Measurements from ENCODE around the gene DCUN1D5.
A peak's percentile ranks its signal among the peaks of the same experiment; 100 is the strongest.

The DCUN1D5 gene

DNA sequence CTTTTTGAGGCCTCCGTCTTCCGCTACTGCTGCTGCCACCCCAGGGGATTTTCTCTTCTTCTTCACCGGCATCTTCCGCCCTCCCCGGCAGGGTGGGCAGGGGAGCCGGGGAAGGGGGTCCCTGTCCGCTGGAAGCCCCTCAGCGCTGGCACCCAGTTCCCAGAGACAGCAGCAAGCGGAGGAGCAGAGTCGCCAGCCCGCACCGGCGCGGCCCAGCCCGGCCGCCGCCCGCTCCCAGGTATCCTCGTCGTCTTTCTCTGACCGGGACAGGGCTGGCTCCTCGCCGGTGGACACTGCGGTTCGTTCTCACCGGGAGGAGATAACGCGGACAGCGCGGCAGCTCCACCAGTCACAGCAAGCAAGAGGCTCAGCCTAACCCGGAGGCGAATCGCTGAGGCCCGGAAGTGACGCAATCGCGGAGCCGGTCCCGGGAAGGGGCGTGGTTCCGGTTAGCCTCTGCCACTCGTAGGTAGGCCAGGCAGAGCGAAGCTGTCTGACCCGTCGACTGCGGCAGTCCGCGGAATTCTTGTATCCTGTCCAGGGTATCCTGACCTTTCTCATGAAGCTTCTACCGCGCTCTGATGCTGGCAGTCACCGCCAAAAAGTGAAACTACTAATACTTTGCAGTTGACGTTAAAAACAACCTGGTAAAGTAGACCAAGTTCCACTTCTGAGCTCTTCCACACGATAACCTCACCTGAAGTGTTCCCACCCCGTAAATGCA lies at the start of gene DCUN1D5:
Gene DCUN1D5 (minus strand): TSS at position 360 of the 724 bp plus-strand sequence. CDS start 288 bp downstream, at position 72.
- peak; percentile 95 for DNase-seq

DNA sequence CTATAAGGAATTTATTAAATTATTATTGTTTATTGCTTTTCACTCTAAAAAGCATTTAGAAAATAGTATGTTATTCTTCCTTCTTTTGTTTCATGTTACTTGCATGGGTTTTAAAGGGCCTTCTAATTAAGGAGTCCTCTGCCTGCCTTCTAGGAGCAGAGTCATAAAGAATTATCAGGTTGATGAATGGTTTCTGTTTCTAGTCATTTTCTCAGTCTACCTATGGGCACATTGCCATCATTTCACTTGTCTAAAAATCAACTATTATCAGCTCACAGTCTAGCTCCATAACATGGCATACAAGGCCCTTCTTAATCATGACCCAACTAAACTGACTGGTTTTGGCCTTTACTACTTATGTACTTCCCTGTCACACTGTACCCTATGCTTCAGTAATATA lies 33.5 kb upstream of the DCUN1D5 start:
- DNase-seq, result no peak

DNA sequence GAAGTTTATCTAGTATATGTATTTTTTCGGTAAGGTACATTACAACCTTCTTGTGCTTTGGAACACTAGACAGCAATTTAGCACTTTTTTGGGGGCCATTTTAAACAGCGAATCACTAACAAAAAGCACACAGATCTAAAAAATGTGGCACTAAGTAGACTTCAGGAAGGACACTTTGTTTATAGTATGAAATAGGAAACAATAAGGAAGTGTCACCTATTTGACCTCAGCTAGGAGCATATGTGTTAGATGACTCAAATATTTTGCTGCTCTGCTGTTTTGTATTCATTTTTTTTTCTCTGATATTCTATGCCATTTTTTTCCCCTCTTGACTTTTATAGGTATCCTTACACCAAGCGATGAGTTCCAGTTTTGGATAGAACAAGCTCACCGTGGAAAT lies 22.9 kb upstream of the DCUN1D5 start:
- no peak for DNase-seq

DNA sequence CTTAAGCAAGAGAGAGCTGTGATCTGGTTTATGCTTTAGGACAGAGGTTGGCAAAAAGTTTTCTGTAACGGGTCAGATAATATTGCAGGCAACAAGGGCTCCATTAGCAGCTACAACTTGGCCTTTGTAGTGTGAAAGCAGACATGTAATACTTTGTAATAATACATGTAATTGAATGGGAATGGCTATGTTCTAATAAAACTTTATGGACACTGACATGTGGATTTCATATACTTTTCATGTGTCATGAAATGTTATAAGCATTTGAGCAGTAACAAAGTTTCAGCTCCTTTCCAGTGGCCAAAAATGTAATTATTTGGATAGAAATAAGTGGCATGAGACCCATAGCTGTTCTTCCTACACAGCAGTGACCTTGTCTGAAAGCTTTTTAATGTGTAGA lies 20.4 kb upstream of the DCUN1D5 start:
- DNase-seq, result no peak

DNA sequence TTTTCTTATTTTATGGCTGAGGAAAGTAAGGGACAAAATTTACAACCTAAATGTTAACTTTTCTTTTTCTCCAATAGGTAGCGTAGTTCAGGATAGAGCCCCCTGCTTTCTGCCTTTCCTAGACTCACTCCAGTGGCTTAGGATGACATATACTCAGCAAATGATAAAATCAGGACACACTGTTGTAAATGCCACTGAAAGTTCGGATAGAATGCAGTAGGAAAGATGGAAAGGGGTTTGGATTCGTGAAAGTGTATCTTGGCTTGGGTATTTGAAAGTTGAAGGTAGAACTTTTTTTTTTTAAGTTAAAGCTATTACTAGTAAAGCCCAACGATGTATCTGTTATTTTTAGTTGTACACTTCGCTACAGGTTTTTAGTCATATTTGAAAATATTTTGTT lies 19.4 kb upstream of the DCUN1D5 start:
- DNase-seq, result no peak

DNA sequence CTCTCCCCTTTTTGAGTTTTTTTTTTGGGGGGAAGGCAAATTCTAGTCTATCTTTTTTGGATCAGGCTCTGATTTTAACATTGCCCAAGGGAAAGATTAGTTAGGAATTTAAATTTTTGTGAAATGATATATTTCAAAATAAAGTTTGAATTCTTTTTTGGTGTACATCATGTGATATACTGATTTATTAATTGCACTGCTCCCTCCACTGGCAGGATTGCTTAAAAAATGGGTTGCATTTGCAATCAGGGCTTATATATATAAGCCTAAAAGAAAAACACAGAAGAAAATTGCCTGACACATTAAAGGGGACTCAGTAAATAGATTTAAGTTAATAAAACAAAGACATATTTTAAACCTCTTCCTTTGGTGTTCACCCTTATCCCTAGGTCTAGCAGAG lies 18.4 kb upstream of the DCUN1D5 start:
- DNase-seq, result peak in 1 of 2 donors; percentile 15

DNA sequence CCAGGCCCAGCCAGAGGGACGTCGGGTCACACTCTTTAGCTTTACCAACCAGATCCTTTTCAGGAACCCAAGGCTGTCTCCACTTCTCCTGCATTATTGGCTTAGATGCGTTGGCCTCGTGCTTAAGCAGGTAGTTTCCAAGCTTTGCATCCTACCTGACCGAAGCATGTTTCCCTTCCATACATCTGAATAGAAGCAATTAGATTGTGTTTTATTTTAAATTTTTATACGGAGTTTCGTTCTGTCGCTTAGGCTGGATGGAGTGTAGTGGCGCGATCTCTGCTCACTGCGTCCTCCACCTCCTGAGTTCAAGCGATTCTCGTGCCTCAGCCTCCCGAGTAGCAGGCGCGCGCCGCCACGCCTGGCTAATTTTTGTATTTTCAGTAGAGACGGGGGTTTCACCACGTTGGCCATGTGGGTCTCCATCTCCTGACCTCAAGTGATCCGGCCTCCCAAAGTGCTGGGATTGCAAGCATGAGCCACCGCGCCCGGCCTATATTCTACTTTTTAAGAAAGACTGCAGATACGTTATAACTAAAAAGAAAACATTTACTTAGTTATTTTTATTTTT lies 17.9 kb upstream of the DCUN1D5 start:
- peak in 1 of 2 donors; percentile 4 for DNase-seq

DNA sequence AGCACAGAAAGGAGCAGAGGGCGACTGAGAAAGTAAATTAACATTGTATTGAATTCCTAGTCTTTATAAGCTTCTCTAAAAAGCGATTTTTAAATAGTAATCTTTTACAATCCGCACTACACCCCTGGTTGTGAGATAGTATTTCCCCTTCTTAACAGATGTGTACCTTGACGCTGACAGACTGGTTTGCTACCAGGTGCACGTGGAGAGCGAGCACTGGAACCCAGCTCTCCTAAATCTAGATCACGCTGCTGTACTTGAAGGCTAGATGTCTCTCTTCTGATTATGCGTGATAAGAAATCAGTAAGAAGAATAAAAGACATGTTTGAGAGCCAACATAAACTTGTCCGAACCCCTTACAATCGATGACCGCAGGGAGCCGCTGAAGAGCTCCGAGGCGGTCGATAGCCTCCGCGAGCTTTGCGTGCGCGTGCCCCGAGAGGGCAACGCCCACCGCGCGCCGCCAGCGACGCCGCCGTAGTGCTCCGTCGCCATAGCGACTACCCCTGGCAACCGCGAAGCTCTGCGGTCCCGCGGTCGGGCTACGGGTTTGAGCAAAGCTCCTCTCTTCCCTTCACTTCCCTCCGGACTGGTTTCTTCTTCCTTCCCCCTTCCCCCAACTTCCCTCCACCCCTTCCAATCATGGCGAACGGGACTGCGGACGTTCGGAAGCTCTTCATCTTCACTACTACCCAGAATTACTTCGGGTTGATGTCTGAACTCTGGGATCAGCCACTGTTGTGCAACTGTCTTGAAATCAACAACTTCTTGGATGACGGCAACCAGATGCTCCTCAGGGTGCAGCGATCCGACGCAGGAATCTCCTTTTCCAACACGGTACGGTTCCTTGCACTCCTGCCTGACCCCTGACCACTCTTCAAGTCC lies 17.2 kb upstream of the DCUN1D5 start, which contains the start of gene DYNC2H1:
Gene DYNC2H1 (plus strand): TSS at position 494 of the 885 bp plus-strand sequence. CDS start 149 bp downstream, at position 643.
- DNase-seq, result peak; percentile 87 to 89

DNA sequence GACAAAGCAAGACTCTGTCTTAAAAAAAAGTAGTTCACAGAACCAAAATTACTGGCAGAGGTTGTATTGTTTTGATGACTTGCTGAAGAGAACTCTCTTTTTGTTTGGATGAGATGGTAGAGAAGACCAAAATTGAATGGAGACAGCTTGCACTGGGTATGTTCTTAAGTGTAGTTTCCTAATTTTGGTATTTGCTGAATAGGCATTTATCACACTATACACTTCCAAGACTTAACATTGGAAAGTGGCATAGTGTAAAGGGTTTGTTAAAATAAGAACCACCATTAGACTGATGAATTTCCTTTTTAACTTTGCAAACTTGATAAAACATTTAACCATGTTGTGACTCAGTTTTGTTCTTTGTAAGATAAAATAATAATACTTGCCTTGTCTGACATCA lies 5.3 kb upstream of the DCUN1D5 start:
- DNase-seq, result no peak

DNA sequence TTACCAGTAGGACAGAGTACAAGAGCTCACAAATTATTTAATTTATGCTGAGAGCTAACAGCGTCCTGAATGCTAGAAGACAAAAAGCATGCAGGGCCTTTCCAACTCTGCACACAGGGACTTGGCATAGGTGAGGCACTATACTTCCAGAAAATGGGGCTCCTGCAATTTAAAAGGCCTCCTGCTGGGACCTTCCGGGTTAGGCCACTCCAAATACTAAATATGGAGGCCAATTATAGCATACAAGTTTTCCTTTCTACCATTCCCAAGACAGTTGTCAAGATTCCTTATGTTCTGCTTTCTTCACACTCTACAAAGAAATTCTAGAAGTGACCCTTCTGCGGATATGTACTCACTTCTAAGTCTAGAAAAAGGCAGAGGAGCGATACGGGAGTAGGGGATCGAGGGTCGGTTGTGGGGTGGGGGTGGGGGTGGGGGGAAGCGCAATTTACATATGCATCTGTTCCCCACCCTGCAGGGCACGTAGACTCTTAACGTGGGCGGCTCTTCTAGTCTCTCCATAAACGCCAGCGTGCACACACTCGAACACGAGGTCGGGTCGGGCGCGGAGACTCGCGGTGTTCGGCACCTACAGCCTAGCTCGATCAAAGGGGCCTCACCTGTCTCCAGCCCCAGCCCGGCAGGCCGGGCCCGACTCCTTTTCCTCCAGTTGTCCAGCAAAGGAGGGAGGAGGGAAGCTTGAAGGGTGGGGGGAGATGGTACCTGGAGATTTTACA lies 728 bp downstream of the DCUN1D5 start:
- peak; percentile 21 to 43 for DNase-seq

DNA sequence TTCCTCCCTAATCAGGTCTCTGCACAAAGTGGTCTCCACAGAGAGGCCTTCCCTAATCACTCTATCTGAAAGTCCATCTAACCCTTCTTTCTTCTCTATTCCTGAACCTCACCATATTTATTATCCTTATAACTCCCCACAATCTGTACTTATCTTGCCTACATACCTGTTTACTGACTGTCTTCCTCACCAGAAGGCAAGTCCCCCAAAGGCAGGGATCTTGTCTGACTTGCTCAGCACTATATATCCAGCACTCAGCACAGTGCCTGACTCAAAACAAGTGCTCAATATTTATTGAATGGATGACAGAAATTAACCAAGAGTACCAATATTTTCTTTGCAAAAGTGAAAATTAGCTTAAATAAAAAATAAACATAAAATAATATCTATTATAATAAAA lies 5.5 kb downstream of the DCUN1D5 start:
- DNase-seq, result no peak

DNA sequence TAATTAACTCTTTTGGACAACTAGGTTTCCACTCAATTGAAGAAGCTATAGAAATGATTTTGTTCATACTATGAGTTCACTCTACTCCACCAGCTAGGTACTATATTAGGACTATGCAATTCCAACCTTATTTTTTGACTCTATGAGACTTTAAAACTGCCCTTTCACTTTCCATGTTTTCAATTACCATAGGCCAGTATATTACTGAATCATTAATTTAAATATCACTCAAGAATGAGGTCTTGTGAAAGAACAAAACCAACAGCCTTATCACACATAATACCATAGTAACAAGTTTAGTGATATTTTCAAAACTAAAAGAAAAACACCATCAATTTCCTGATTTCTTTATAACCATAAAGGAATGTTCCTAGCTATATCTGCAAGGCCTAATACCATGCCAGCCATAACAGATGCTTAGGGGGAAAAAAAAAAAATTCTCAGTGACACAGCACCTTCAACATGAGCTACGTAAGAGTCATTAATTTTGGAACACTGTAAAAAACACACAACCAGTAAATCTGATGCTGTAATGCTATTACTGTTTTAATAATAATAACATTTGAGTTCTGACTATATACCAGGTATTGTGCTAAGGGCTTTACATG lies 6.1 kb downstream of the DCUN1D5 start:
- DNase-seq, result no peak

DNA sequence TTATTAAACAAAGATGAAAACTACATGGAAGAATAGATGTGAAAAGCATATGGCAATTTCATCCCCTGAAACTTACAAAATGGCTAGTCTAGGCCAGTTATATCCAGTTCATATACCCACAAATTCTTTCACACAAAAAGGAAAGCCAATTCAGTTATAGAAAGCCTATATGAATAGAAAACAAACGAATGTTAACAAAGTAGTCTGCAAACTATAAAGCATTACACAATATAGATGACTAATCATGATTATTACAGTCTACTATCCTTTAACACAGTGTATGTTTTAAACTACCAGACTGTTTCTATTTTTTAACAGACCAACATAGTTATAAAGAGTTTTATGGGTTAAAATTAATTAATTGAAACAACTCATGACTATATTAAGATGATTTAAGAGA lies 12.1 kb downstream of the DCUN1D5 start:
- no peak for DNase-seq

DNA sequence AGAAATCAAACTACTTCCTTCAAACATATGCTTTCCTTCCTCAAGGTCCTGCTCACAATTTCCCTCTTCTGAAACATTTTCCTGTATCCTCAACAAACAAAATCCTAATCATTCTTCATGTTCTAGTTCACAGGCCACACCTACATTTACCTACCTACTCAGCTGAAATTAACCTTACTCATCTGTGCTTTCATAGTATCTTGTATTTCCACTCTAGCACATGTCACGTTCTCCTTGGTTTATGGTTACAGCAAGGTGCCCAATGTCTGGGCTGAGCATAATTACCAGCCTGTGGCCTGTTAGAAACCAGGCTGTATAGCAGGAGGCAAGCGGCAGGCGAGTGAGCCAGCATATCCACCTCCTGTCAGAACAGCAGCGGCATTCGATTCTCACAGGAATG lies 13.2 kb downstream of the DCUN1D5 start:
- no peak for DNase-seq

DNA sequence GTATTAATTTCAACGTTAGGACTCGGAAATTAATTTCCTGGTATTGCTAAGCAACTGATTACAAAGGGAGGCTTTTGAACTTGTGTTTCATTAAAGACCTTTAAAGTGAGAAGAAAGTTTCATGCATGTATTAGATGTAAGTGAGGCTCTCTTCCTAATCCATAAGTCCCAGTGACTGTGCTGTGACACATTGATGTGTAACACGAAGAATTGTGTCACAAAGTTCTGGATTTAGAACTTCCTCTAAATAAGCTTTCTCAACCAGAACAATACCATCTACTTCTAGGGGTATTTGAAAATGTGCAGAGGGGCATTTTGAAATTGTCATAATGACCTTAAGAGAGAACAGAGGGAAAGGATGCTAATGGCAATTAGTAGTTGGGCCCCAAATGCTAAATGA lies 14.4 kb downstream of the DCUN1D5 start:
- no peak for DNase-seq

DNA sequence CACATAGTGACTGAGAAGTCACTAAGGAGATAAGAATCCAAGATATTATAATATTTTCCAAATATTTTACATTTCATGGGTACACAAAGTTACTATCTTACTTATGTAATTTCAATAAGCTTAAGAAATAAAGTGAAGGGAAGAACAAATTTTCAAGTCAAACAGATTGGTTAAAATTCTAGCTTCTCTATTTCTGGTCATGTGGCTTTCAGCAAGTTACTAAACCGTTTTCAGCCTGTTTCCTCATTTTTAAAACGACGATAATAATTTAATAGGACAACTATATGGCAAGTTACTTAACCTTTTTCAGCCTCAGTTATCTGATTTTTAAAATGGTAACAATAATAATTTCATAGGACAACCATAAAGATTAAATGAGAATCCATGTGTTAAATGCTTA lies 15.6 kb downstream of the DCUN1D5 start:
- DNase-seq, result no peak

DNA sequence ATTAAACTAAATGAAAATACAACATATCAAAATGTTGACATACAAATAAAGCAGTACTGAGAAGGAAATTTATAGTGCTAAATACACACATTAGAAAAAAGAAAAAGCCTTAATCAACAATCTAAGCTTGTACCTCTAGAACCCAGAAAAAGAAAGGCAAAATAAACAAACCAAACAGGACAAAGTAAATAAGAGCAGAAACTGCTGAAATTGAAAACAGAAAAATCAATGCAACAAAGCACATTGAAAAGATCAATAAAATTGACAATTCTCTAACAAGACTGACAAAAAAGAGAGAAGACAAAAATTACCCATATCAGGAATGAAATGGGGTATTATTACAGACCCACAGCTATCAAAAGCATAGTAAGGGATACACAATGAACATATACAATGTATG lies 21.0 kb downstream of the DCUN1D5 start:
- DNase-seq, result no peak

DNA sequence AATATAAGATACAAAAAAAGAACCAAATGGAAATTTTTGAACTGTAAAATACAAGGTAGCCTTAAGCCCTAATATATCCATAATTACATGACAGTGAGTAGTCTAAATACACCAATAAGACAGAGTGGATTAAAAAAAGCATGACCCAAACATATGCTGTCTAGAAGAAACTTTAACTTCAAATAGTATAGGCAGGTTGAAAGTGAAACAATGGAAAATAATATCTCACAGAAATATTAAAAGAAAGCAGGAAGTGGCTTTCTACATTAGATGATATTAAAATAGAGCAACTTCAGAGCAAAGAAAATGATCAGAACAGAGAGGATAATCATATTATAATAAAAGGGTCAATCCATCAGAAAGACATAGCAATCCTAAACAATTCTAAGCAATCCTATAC lies 21.8 kb downstream of the DCUN1D5 start:
- DNase-seq, result peak in 1 of 2 donors; percentile 43

DNA sequence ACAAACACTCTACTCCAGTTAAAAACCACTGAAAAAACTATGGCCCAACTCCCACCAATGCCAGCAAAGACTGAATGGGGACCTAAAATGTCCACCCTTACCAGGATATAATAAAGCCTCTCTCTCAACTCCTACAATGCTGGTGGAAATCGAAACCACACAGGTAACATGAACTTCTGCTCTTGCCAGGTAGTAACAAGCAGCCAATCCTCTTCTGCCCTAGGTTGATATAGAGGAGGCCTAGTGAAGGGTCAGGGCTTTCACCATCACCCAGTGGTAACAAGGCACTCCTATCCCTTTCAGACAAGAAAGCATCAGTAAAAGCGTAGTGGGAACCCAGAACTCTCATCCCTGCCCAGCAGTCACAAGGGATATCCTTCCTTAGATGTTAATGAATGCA lies 22.6 kb downstream of the DCUN1D5 start:
- peak in 1 of 2 donors; percentile 11 for DNase-seq

DNA sequence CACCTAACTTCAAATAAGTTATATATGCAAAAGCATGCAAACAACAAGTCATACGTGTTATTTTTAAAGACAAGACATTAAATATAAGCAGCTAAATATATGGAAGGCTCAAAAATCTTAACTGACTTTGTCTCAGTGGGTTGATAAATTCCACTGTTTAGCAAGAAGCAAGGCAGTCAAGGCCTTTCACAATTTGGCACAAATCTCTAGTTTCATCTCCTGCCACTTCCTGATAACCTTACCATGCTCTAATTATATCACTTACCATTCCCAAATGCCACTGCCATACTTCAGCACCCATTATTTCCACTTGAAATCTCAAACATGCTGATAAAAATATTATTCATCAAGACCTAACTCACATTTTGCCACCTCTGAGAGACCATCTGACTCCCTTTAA lies 24.8 kb downstream of the DCUN1D5 start:
- no peak for DNase-seq

DNA sequence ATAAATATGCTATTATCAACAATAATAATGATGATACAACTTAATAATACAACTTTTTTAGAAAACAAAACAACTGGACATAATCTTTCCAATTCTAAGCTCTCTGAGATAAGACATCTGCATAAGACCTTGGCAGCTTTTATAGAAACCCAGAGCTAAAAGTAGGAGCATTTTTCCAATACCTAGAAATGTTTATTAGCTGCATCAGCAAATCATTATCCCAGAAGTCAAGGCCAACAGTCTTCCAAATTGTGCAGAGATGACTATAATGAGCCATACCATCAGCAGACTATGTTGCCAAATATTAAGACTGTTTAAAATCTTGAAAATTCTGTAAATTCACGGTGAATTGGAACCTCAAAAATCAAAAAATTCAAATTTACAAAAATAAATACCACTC lies 30.3 kb downstream of the DCUN1D5 start:
- no peak for DNase-seq

DNA sequence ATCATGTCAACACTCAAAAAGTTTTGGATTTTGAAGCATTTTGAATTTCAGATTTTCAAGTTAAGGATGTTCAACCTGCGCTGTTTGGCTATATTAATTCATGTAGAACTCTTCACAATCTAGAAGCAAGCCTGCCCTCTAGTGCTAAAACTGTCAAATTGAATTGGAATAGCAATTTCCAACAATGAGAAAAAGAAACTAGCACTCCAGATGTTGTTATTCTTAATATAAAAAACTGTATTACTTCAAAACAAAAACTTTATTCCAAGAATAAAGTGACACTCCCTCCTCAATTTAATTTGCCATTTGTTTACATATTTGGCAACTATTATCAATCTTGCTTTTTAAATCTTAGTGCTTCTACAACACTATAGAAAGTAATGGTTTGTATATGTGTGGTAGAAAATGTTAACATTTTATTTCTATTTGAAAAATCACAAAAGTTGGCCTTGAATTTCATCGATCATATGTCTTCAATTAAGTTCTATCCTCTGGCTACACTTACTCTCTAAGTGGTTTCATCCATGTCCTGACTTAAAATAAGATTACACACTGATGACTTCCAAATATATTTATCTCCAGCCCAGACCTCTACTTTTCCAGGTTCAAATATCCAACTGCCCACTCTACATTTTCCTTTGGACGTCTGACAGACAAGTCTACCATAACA lies 36.6 kb downstream of the DCUN1D5 start:
- peak in 1 of 2 donors; percentile 53 for DNase-seq

Measured in CD4-positive, alpha-beta T cell treated with Interleukin-4 for 1 hour (primary cell).